NCI-H2171 treated with DMSO at 0.1 percent for 48 hours (cell line): Measurements from ENCODE around the gene MEIS1.
"Not testable (repeated sequence)": the region's sequence is repeated elsewhere in the genome, so short reads cannot be mapped to it uniquely, and the experiment has no call there.

ENCODE experiments used
- DNase-seq: peaks from one replicate; lab custom pipeline; 2025; lab: John Stamatoyannopoulos, UW

Gene MEIS1

DNA sequence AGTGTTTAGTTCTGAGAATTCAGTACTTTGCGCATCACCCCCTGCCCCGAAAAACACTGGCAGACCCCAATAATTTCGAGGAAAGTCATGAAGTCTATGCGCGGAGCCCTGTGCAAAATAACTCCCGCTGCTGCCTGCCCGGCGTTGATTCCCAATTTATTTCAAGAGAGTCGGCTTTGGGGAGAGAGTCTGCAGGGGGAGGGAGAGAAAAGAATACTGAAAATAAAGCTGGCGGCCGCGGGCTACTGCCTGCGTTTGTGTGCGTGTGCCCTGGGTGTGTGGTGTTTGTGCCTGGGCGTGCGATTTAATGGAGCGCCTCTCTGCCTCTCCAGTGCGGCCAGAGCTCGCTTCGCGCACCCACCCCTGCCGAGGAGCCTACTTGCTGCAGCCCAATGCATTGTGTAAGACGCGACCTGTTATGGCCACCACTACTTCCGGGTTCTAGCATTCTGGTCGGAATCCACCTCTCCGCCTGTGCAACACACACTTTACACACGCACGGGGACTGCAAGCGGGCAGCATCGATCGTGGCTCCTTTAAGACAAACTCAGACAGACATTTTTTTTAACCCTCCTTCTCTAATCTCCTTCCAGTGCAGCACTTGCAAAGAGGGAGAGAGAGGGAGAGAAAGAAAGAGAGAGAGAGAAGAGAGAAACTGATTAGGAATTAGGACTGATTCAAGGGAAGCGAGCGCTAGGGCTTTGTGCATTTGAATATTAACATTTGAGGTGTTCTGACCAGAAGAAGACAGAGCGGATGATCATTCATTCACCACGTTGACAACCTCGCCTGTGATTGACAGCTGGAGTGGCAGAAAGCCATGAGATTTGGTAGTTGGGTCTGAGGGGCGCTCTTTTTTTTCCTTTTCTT is at the start of gene MEIS1:
Gene MEIS1 (plus strand): TSS at position 447 of the 870 bp plus-strand sequence. CDS start 732 bp downstream, outside the sequence.
- peak; percentile 95 for DNase-seq

DNA sequence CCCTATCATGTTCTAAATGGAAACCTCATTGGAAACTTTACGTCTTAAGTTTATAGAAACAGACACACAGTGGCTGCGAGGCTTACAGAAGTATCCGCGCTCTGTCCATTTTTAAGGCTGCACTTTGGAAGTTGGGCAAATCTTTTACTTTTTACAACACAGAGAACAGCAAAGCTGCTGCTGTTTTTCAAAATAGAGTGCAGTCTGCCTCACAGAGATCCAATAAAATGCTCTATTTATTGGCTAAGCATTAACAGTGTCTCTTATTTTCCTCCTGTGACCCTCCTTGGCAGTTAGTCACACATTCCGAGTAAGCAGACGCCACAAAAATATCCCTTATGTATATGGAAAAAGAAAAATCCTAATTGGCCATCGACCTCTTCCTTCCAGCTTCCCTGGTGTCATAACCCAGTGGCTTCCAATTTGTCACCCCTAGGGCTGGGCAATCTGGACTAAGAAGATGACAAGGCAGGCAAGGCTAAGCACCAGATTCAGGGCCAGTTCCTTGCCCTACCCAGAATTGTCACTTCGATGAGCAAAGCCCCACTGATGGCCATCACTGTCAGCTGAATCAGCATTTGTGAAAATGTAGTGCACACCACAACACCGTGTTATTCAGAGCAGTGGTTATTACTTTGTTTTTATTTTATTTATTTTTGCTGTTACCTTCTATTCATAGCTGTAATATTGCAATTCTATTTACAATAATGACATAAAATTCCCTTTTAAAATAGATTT is 47.7 kb upstream of the MEIS1 start:
- no peak for DNase-seq

- DNase-seq, result no peak
Measured at GRCh38 chr2:66389651-66390131, 45.2 kb upstream of the MEIS1 start.

DNA sequence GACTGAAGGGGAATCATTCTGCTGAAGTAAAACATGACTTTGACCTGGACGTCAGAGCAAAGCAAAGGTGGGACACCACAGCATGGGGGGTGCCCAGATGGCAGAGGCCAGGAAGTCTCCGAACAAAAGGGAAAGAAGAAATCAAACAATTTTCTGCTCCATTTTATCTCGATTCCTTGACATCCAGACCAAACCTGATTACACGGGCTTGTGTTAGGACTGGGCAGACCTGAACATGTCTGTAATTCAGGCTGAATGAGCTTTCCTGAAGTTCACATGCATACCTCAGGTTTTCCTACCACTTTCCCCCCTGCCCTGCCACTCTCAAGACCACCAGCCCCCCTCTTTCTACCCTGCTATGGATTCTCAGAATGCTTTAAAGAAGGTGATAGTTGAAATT is 44.8 kb upstream of the MEIS1 start:
- DNase-seq, result no peak

- no peak for DNase-seq
Measured at GRCh38 chr2:66390811-66391210, 44.1 kb upstream of the MEIS1 start.

DNA sequence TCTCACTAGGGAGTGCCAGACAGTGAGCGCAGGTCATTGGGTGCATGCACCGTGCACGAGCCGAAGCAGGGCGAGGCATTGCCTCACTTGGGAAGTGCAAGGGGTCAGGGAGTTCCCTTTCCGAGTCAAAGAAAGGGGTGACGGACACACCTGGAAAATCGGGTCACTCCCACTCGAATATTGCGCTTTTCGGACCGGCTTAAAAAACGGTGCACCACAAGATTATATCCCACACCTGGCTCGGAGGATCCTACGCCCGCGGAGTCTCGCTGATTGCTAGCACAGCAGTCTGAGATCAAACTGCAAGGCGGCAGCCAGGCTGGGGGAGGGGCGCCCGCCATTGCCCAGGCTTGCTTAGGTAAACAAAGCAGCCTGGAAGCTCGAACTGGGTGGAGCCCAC is 43.7 kb upstream of the MEIS1 start:
- not testable (repeated sequence) for DNase-seq

DNA sequence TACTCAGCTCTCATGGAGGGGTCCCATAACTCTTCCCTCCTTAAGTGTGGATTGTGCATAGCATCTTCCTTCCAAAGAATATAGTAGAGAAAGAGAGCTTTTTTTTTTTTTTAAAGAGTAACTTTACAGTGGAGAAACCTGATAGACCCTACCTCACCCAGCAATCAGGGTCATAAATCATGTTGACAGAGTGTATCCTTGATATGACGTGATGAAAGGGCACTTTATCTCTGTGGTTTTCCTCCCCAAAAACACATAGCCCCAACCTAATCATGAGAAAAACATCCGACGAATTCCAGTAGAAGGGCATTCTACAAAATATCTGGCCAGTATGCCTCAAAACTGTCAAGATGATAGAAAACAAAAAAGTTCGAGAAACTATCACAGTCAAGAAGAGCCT is 29.5 kb upstream of the MEIS1 start:
- no peak for DNase-seq

- DNase-seq, result no peak
Measured at GRCh38 chr2:66408905-66409304, 26.0 kb upstream of the MEIS1 start.

DNA sequence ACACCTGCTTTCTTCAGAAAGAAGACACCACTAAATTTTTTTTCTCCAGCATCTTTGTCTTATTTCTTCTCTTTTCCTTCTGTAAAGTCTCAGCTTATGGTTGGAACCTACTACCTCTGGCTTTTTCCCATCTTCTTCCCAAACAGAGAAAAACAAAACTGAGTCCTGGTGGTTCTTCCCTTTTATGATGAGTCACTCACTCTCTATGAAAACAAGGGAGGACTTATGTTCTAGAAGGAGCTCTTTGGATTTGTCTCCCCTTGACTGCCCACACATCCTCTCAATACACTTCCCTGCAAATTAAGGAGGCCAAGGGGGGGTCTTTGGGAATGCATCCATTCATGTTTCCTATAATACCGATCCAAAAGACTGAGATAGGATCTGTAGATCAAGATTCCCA is 22.1 kb upstream of the MEIS1 start:
- DNase-seq, result no peak

GRCh38 chr2:66414896-66415295 is 20.0 kb upstream of the MEIS1 start:
- no peak for DNase-seq

- no peak for DNase-seq
Measured at GRCh38 chr2:66418381-66418780, 16.5 kb upstream of the MEIS1 start.

- no peak for DNase-seq
Measured at GRCh38 chr2:66421612-66422011, 13.3 kb upstream of the MEIS1 start.

DNA sequence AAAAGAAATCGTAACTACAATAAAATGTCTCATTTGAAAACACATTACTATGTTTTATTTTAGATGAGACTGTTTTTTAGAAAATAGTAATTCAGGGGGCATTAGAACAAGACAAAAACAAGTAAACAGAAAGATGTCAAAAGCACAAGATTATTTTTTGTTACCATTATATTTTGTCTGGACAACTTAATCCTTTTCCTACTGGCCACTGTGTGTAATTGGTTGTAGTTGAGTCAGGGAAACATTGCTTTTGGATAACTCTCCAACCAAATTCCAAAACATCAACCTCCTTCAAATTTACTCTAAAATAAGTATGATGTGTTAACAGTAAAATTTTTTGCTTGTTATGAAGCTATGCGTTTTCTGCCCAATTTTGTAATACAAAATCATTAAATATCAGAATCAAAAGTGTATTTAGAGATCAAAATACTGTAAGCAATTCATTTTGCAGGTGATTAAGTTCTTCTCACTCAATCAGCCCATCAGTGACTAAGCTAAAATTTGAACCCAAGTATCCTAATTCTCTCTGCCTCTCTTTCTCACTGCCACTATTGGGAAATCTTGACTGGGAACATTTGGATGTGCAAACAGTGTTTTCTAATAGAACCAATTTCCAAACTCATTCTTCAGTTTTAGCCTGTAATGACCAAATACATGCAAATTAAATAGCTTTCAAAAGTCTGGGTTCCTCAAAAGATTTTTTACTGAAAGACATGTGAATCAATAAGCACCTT is 11.4 kb upstream of the MEIS1 start:
- no peak for DNase-seq

GRCh38 chr2:66426244-66427111 is 8.4 kb upstream of the MEIS1 start:
- DNase-seq, result no peak

DNA sequence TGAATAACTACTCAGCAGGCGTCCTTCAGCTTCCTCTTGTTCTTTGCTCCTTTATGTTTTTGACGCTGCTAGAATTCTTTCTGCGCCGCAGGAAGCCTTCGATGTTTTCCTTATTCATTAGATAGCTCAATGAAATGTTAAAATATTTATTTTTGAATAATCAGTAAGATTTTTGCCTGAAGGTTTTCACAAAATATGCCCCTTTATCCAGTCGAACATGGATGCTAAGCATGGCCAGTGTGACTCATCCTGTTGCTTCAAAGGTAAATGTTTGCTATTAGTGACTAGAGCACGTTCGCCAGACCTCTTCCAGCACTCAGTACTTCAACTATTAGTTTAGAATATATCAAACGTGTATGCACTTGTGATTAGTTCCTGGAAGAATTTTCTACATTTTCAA is 7.6 kb upstream of the MEIS1 start:
- DNase-seq, result no peak

DNA sequence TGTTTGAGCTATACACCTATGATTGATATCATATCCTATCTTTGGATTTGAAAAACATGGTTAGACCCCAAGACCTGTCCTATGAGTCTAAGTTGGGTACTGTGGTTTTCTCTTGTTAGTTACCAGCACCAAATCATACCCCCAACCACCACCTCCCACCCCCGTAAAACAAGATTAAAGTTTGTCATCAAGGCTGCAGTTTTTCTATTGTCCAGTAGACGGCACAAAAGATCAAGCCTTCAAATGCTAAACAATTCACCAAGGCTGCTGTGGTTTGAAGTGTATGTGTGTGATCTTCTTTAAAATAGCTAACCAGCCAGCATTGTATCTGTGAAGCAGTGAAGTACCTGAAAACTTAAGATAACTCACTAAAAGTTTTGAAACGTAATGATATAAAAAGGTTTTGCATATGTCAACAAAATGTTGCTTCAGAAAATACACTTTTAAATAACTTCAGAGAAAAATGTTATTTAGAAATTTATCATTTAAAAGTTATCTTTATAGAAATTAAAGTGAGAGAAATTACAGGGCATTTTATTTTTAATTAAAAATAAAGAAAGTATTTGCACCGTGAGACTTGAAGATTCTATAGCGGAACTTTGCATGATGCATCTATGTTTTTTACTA is 5.8 kb upstream of the MEIS1 start:
- DNase-seq, result peak; percentile 49

- no peak for DNase-seq
Measured at GRCh38 chr2:66429693-66430504, 5.0 kb upstream of the MEIS1 start.

GRCh38 chr2:66430505-66431273 is 4.2 kb upstream of the MEIS1 start:
- no peak for DNase-seq

DNA sequence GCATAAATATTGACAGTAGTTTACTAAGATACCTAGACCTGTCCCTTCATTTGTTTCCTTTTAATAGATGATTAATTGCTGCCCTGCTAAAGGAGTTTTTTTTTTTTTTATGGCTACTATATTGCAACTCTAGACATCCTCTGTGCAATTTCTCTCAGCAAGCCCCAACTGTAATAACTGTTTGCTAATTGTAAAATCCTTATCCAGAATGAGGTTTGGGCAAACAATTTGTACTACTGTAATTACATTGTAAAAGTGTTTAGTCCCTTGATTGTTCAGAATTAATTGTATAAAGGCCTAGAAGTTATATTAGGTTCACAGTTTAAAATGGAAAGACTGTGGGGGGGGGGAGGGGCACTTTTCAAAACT is 3.7 kb upstream of the MEIS1 start:
- DNase-seq, result no peak
